Tibial nerve (tissue), 3 donors: ENCODE measurements around the gene CTSA.
"Not testable (repeated sequence)": the region's sequence is repeated elsewhere in the genome, so short reads cannot be mapped to it uniquely, and the experiment has no call there.

Experiments
- POLR2A ChIP-seq, 2 donors: fragments of 450-650 bp; IDR thresholded peaks; one replicate each; pipeline ENCODE4 v1.6.1; 2017; ENCODE audit warnings: antibody characterized with exemption in 2 of 2, mild to moderate bottlenecking in 2 of 2, moderate library complexity in 2 of 2
- TF ChIP-seq, protein P1 (sequence below), 5 experiments: fragments of 200-600 bp in 3 of 5; fragments of 450-650 bp in 2 of 5; sonication (generic) in 3 of 5; IDR thresholded peaks; one replicate each; pipeline ENCODE4 v1.5.1; 2016 to 2019; ENCODE audit warnings: antibody characterized with exemption in 5 of 5, mild to moderate bottlenecking in 3 of 5, moderate library complexity in 2 of 5

DNA sequence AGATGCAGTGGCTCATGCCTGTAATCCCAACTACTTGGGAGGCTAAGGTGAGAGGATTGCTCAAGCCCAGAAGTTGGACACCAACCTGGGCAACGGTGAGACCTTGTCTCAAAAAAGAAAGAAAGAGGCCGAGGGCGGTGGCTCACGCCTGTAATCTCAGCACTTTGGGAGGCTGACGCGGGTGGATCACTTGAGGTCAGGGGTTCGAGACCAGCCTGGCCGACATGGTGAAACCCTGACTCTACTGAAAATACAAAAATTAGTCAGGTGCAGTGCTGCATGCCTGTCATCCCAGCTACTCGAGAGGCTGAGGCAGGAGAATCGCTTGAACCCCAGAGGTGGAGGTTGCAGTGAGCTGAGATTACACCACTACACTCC lies 17.0 kb upstream of the CTSA start:
- TF ChIP-seq, protein P1, sequence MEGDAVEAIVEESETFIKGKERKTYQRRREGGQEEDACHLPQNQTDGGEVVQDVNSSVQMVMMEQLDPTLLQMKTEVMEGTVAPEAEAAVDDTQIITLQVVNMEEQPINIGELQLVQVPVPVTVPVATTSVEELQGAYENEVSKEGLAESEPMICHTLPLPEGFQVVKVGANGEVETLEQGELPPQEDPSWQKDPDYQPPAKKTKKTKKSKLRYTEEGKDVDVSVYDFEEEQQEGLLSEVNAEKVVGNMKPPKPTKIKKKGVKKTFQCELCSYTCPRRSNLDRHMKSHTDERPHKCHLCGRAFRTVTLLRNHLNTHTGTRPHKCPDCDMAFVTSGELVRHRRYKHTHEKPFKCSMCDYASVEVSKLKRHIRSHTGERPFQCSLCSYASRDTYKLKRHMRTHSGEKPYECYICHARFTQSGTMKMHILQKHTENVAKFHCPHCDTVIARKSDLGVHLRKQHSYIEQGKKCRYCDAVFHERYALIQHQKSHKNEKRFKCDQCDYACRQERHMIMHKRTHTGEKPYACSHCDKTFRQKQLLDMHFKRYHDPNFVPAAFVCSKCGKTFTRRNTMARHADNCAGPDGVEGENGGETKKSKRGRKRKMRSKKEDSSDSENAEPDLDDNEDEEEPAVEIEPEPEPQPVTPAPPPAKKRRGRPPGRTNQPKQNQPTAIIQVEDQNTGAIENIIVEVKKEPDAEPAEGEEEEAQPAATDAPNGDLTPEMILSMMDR (IDR thresholded peaks at IDR 0.05) = not testable (repeated sequence)
- TF ChIP-seq POLR2A (IDR thresholded peaks at IDR 0.05) = not testable (repeated sequence)
